GM12878 (cell line): ENCODE results near the gene CDH20. TPM values are rescaled to one million over a fixed set of nuclear protein-coding genes. Genes with fewer than 3 reads are reported as not detected.

Source experiments
- ATAC-seq: fragments of 200-7000 bp; cut with Tn5 transposase; 3 replicates; pipeline ENCODE4 v1.9.1; 2020; ENCODE audit warnings: mild to moderate bottlenecking, moderate library complexity
- BruUV-seq: library from RNA; stranded (reverse); fragments of 400-500 nt; replicated peaks from 2 replicates; lab custom pipeline; 2021; lab: Mats Ljungman, UMichigan
- CTCF ChIA-PET: fragments of 300-600 bp; sonication (Branson Sonifier 250); formaldehyde crosslinking; extraction: SDS; loops from one replicate; lab custom pipeline; 2021; ENCODE audit warnings: inconsistent platforms; lab: Yijun Ruan, JAX
- POLR2A ChIA-PET: fragments of 350-600 bp; formaldehyde crosslinking; extraction: SDS; loops from one replicate; lab custom pipeline; 2021; ENCODE audit warnings: inconsistent platforms; lab: Charles Lee
- RAD21 ChIA-PET: fragments of 300-600 bp; sonication (Branson Sonifier 250); formaldehyde crosslinking; loops from one replicate; lab custom pipeline; 2023; ENCODE audit warnings: antibody characterized with exemption; ENCODE audit not compliant: unreplicated experiment; lab: Charles Lee
- SMC1A ChIA-PET: fragments of 300-600 bp; sonication (Branson Sonifier 250); formaldehyde crosslinking; loops from one replicate; lab custom pipeline; 2023; ENCODE audit not compliant: unreplicated experiment, uncharacterized antibody; lab: Charles Lee
- DNase-seq: peaks from one replicate; pipeline ENCODE4 v3.0.0-alpha.2; 2011; ENCODE audit warnings: low read depth, low spot score
- FAIRE-seq: peaks from 3 replicates; lab custom pipeline; 2011; peaks lifted over from hg19 to GRCh38; lab: Jason Lieb, UNC
- H2AFZ ChIP-seq: 2 replicates; pipeline ENCODE4 v1.6.0; 2011; ENCODE audit warnings: low read depth, low read length, control low read depth; ENCODE audit not compliant: control insufficient read depth
- H3K27ac ChIP-seq: 2 replicates; pipeline ENCODE4 v1.5.1; 2011; ENCODE audit warnings: control low read depth; ENCODE audit not compliant: control insufficient read depth, insufficient read depth
- H3K27me3 ChIP-seq, 2 experiments: replicated peaks in 1 of 2; 2 replicates each; pipeline versions ENCODE4 v1.6.0 to v1.6.1; 2011; ENCODE audit warnings: low read length in 1 of 2; ENCODE audit not compliant: control insufficient read depth in 2 of 2, insufficient read depth in 2 of 2
- H3K36me3 ChIP-seq, 2 experiments: 2 replicates each; pipeline ENCODE4 v1.5.1; 2011; ENCODE audit warnings: low read length in 1 of 2; ENCODE audit not compliant: control insufficient read depth in 2 of 2, insufficient read depth in 2 of 2
- H3K4me1 ChIP-seq: 2 replicates; pipeline ENCODE4 v1.6.1; 2011; ENCODE audit warnings: mild to moderate bottlenecking, low read length, moderate library complexity, mixed read lengths; ENCODE audit not compliant: control insufficient read depth, insufficient read depth
- H3K4me2 ChIP-seq: 2 replicates; pipeline ENCODE4 v1.6.0; 2011; ENCODE audit warnings: control low read depth; ENCODE audit not compliant: control insufficient read depth, insufficient read depth
- H3K4me3 ChIP-seq: fragments of 200-600 bp; sonication (generic); 2 replicates; pipeline ENCODE4 v1.5.1; 2016
- H3K79me2 ChIP-seq: 2 replicates; pipeline ENCODE4 v1.6.0; 2011; ENCODE audit warnings: low read length; ENCODE audit not compliant: control insufficient read depth, insufficient read depth
- H3K9ac ChIP-seq: 2 replicates; pipeline ENCODE4 v1.8.0; 2011; ENCODE audit warnings: low read length, control low read depth, mixed read lengths; ENCODE audit not compliant: control insufficient read depth, insufficient read depth
- H3K9me3 ChIP-seq: replicated peaks from 3 replicates; pipeline ENCODE4 v1.5.1; 2011; ENCODE audit warnings: mild to moderate bottlenecking, low read length; ENCODE audit not compliant: control insufficient read depth, insufficient read depth
- H4K20me1 ChIP-seq: 2 replicates; pipeline ENCODE4 v1.6.0; 2011; ENCODE audit not compliant: control insufficient read depth, insufficient read depth
- CREB1 ChIP-seq: IDR thresholded peaks from 2 replicates; pipeline ENCODE4 v1.6.1; 2012; ENCODE audit warnings: low read depth, mild to moderate bottlenecking, inconsistent platforms
- HCFC1 ChIP-seq: fragments of 150-350 bp; IDR thresholded peaks from 2 replicates; pipeline ENCODE4 v1.6.1; 2014; ENCODE audit warnings: low read length
- HDAC6 ChIP-seq: fragments of 200-600 bp; sonication (generic); IDR thresholded peaks from one replicate; pipeline ENCODE4 v1.8.0; 2017; ENCODE audit warnings: antibody characterized with exemption; ENCODE audit not compliant: unreplicated experiment
- IKZF1 ChIP-seq: fragments of 450-650 bp; conservative IDR thresholded peaks from 2 replicates; pipeline ENCODE4 v1.6.1; 2017; ENCODE audit warnings: antibody characterized with exemption, mild to moderate bottlenecking
- IKZF2 ChIP-seq, 2 experiments: fragments of 450-650 bp; IDR thresholded peaks; 2 replicates each; pipeline ENCODE4 v1.6.1; 2017; ENCODE audit warnings: mild to moderate bottlenecking in 2 of 2, moderate library complexity in 2 of 2
- NFYA ChIP-seq: IDR thresholded peaks from 2 replicates; pipeline ENCODE4 v1.6.1; 2011; ENCODE audit warnings: low read depth, mild to moderate bottlenecking, low read length, improper control_type of control experiment, borderline replicate concordance
- RBBP5 ChIP-seq: fragments of 200-600 bp; sonication (generic); conservative IDR thresholded peaks from 2 replicates; pipeline ENCODE4 v1.6.1; 2016
- RCOR1 ChIP-seq: conservative IDR thresholded peaks from 2 replicates; pipeline ENCODE4 v1.6.1; 2012; ENCODE audit warnings: low read depth, low read length, improper control_type of control experiment
- REST ChIP-seq: IDR thresholded peaks from 2 replicates; pipeline ENCODE4 v1.6.1; 2012; ENCODE audit warnings: mild to moderate bottlenecking, low read depth, low read length
- SMAD1 ChIP-seq: fragments of 450-650 bp; IDR thresholded peaks from 2 replicates; pipeline ENCODE4 v1.6.1; 2018; ENCODE audit warnings: mild to moderate bottlenecking, low read depth; ENCODE audit not compliant: partially characterized antibody
- ZNF592 ChIP-seq: fragments of 450-650 bp; IDR thresholded peaks from 2 replicates; pipeline ENCODE4 v1.6.1; 2017; ENCODE audit warnings: mild to moderate bottlenecking, moderate library complexity
- ZNF687 ChIP-seq: fragments of 450-650 bp; IDR thresholded peaks from 2 replicates; pipeline ENCODE4 v1.6.1; 2017; ENCODE audit warnings: mild to moderate bottlenecking, moderate library complexity
- ZSCAN29 ChIP-seq: fragments of 450-650 bp; IDR thresholded peaks from 2 replicates; pipeline ENCODE4 v1.6.1; 2017; ENCODE audit warnings: mild to moderate bottlenecking, moderate library complexity
- WGBS: methylation state at CpG from one replicate; pipeline ENCODE4 v1.1.6; 2016; ENCODE audit warnings: low lambda C conversion rate; ENCODE audit not compliant: insufficient replicate concordance, insufficient coverage; ENCODE audit errors: missing lambda C conversion rate; 5-methylcytosine and 5-hydroxymethylcytosine counted together
- in situ Hi-C: fragments of 300-500 bp; cut with MboI; formaldehyde crosslinking; loops from 9 replicates; pipeline ENCODE4 v1.14.3; 2018; ENCODE audit warnings: mixed read lengths
- intact Hi-C: fragments of 100-400 bp; cut with micrococcal nuclease; formaldehyde crosslinking; loops from one replicate; pipeline ENCODE4 v1.14.2; 2022; ENCODE audit not compliant: unreplicated experiment
- polyA plus RNA-seq, 11 experiments: library from polyadenylated mRNA; depleted of rRNA in 4 of 11; unstranded in 6 of 11; stranded (reverse) in 5 of 11; fragments of >200 nt; fragmentation: Nextera tagmentation in 4 of 11; fragmentation: Illumina TruSeq in 1 of 11; extraction: Ambion mirVana in 4 of 11; extraction: Trizol in 1 of 11; gene quantifications; 1 replicate in 1 of 11; 2 replicates in 10 of 11; pipeline versions ENCODE4 v1.2.1 to v1.2.3, GENCODE V29; 2011 to 2016; ENCODE audit warnings: inconsistent platforms in 2 of 11, missing spikeins in 2 of 11, low read depth in 1 of 11
- total RNA-seq, 4 experiments: library from RNA; depleted of rRNA in 3 of 4; stranded (reverse); fragments of >200 nt in 3 of 4; fragmentation: Illumina TruSeq in 1 of 4; extraction: Trizol in 1 of 4; gene quantifications; 2 replicates each; pipeline versions ENCODE4 v1.2.1 to v1.2.3, GENCODE V29; 2013 to 2021

The CDH20 gene
- total and polyA plus RNA-seq, 10 of the 15 experiments (the other 5 are each of a cell fraction or from before 2014, with no cell fraction given), result not detected

DNA sequence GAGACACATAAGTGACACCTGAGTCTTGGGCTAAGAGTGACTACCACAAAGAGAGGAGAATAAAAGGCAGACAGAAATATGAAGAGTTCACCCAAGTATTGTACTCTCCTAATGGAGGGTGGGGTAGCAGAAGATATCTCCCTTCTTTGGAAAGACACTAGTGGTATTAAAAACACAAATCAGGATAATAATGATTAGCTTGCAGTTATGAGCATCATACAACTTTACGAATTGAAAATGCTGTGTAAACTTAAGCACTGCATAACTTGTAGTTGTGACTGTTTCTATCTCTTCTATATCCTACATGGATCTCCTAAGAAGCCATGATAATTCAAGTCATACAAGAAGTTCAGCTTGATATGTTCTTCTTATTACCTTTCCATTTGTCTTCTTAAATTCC lies 38.1 kb upstream of the CDH20 start (continued):
- TF ChIP-seq NFYA (no peak), IKZF1 (no peak)

DNA sequence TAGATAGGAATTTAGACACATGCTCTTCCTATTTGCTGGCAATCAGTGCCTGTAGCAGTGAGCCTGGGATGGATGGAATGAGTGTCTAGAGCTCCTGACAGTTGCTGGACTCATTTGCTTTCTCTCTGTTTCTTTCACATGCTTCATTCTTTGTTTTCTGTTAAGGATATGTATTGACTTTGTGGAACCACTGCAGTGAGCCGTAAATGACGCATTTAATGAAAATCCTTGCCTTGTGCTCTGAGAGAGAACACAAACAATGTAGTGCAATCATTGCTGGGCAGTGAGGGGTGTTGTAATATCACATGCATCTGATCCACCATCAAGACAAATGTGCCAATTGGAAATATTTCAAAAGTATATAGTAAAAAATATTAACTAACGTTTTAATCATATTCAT lies 25.2 kb upstream of the CDH20 start:
- ATAC-seq (no peak), FAIRE-seq (no peak), DNase-seq (no peak)
- no peak overlapping the region for H3K4me3 ChIP-seq
- no peaks in the 10 kb centered on the region for H3K36me3 ChIP-seq
- ChIA-PET RAD21 (no interaction called here), POLR2A (no interaction called here), SMC1A (no interaction called here), CTCF (interaction anchor here (1.6 kb wide), 1 partner anchor 14 kb away, joined by 4 read pairs; no protein-coding TSS in a partner anchor)
- WGBS, result 26% methylated on average over 3 of the region's 3 CpGs
- no peaks in the 10 kb centered on the region for H4K20me1 ChIP-seq
- no peaks in the 10 kb centered on the region for H3K9me3 ChIP-seq
- in situ Hi-C loops (no loop called here), intact Hi-C loops (no loop called here)
- H3K79me2 ChIP-seq, result no peaks in the 10 kb centered on the region
- no TSS peak for BruUV-seq
- no peak overlapping the region for H3K9ac ChIP-seq
- no peak overlapping the region for H2AFZ ChIP-seq
- no peak overlapping the region for H3K27ac ChIP-seq
- H3K27me3 ChIP-seq, result no peaks in the 10 kb centered on the region
- no peak overlapping the region for H3K4me2 ChIP-seq
- no peaks in the 10 kb centered on the region for H3K4me1 ChIP-seq
- no peak for TF ChIP-seq RCOR1
- no peak for TF ChIP-seq HCFC1
- no peak for TF ChIP-seq IKZF2 (IDR thresholded peaks at IDR 0.05)
- no peak for TF ChIP-seq ZNF592
- TF ChIP-seq HDAC6, result no peak
- no peak for TF ChIP-seq ZSCAN29
- TF ChIP-seq RBBP5, result no peak
- no peak for TF ChIP-seq REST
- TF ChIP-seq SMAD1, result no peak
- no peak for TF ChIP-seq ZNF687
- no peak for TF ChIP-seq CREB1
